Stimulated activated effector memory CD8-positive, alpha-beta T cell treated with anti-CD3 and anti-CD28 coated beads, Interleukin-12 subunit alpha, Interleukin-12 subunit beta, amount 100 ng/mL, for 72 hours (primary cell): Measurements from ENCODE around the gene ABHD10.

Experiments
- ATAC-seq: fragments of 150-1000 bp; cut with Tn5 transposase; 2 replicates; pipeline ENCODE4 v1.10.0; 2021
- DNase-seq, 2 donors: peaks; one replicate each; pipeline ENCODE4 v3.0.0; 2021 to 2022; ENCODE audit warnings: low spot score in 2 of 2
- H3K27ac Mint-ChIP-seq: one replicate; pipeline ENCODE4 v1.8.0; 2022; ENCODE audit warnings: mild to moderate bottlenecking, mixed read lengths
- H3K36me3 Mint-ChIP-seq: one replicate; pipeline ENCODE4 v1.8.0; 2022; ENCODE audit warnings: mild to moderate bottlenecking, mixed read lengths
- H3K4me1 Mint-ChIP-seq: one replicate; pipeline ENCODE4 v1.8.0; 2022; ENCODE audit warnings: mixed read lengths
- H3K4me3 Mint-ChIP-seq: one replicate; pipeline ENCODE4 v1.8.0; 2022; ENCODE audit warnings: mild to moderate bottlenecking, mixed read lengths
- H3K9me3 Mint-ChIP-seq: one replicate; pipeline ENCODE4 v1.8.0; 2022; ENCODE audit warnings: mixed read lengths

Gene ABHD10

GRCh38 chr3:111978583-111979433, at the start of gene ABHD10:
Gene ABHD10 (plus strand): TSS chr3:111979026. CDS start chr3:111979062, 36 bp downstream.
- Mint-ChIP-seq H3K4me1 (peaks cover 13% of the 10 kb centered on the region), H3K9me3 (no peaks in the 10 kb centered on the region), H3K4me3 (peak within 1 kb of the TSS; percentile 85), H3K27ac (peak within 1 kb of the TSS; percentile 94), H3K36me3 (peaks cover 57% of the 10 kb centered on the region)
- ATAC-seq, result peak; percentile 97
- peak; percentile 91 to 96 for DNase-seq

GRCh38 chr3:111929484-111929883, 49.3 kb upstream of the ABHD10 start:
- no peak overlapping the region for H3K27ac Mint-ChIP-seq

GRCh38 chr3:111932946-111933345, 45.9 kb upstream of the ABHD10 start:
- no peak overlapping the region for H3K27ac Mint-ChIP-seq
- DNase-seq, result no peak
- peaks cover 7% of the 10 kb centered on the region for H3K36me3 Mint-ChIP-seq
- no peaks in the 10 kb centered on the region for H3K9me3 Mint-ChIP-seq
- H3K4me3 Mint-ChIP-seq, result no peak overlapping the region
- H3K4me1 Mint-ChIP-seq, result no peaks in the 10 kb centered on the region
- no peak for ATAC-seq

More at GRCh38 chr3:111929484-111929883, 49.3 kb upstream of the ABHD10 start:
- Mint-ChIP-seq H3K36me3 (no peaks in the 10 kb centered on the region), H3K4me1 (no peaks in the 10 kb centered on the region), H3K9me3 (no peaks in the 10 kb centered on the region), H3K4me3 (no peak overlapping the region)
- DNase-seq, result no peak
- no peak for ATAC-seq

GRCh38 chr3:111936191-111936841, 42.5 kb upstream of the ABHD10 start:
- no peak overlapping the region for H3K27ac Mint-ChIP-seq
- no peak overlapping the region for H3K4me3 Mint-ChIP-seq
- ATAC-seq, result no peak
- no peaks in the 10 kb centered on the region for H3K4me1 Mint-ChIP-seq
- H3K36me3 Mint-ChIP-seq, result peaks cover 24% of the 10 kb centered on the region
- DNase-seq, result no peak
- H3K9me3 Mint-ChIP-seq, result no peaks in the 10 kb centered on the region

GRCh38 chr3:111936967-111937366, 41.9 kb upstream of the ABHD10 start:
- ATAC-seq, result no peak
- DNase-seq, result no peak
- no peaks in the 10 kb centered on the region for H3K9me3 Mint-ChIP-seq
- H3K4me1 Mint-ChIP-seq, result no peaks in the 10 kb centered on the region
- no peak overlapping the region for H3K27ac Mint-ChIP-seq
- no peak overlapping the region for H3K4me3 Mint-ChIP-seq
- peaks cover 28% of the 10 kb centered on the region for H3K36me3 Mint-ChIP-seq

GRCh38 chr3:111937871-111938270, 41.0 kb upstream of the ABHD10 start:
- Mint-ChIP-seq H3K9me3 (no peaks in the 10 kb centered on the region), H3K4me1 (no peaks in the 10 kb centered on the region), H3K27ac (no peak overlapping the region), H3K4me3 (no peak overlapping the region), H3K36me3 (peaks cover 28% of the 10 kb centered on the region)
- DNase-seq (no peak), ATAC-seq (no peak)

GRCh38 chr3:111939873-111940272, 39.0 kb upstream of the ABHD10 start:
- Mint-ChIP-seq H3K27ac (no peak overlapping the region), H3K36me3 (peaks cover 26% of the 10 kb centered on the region), H3K9me3 (no peaks in the 10 kb centered on the region), H3K4me1 (no peaks in the 10 kb centered on the region), H3K4me3 (no peak overlapping the region)
- no peak for ATAC-seq
- DNase-seq, result no peak

GRCh38 chr3:111943533-111943932, 35.3 kb upstream of the ABHD10 start:
- no peak overlapping the region for H3K27ac Mint-ChIP-seq
- no peaks in the 10 kb centered on the region for H3K9me3 Mint-ChIP-seq
- peaks cover 21% of the 10 kb centered on the region for H3K36me3 Mint-ChIP-seq
- no peaks in the 10 kb centered on the region for H3K4me1 Mint-ChIP-seq
- ATAC-seq (no peak), DNase-seq (no peak)
- no peak overlapping the region for H3K4me3 Mint-ChIP-seq

- Mint-ChIP-seq H3K9me3 (no peaks in the 10 kb centered on the region), H3K4me3 (no peak overlapping the region), H3K27ac (no peak overlapping the region), H3K36me3 (peaks cover 25% of the 10 kb centered on the region), H3K4me1 (no peaks in the 10 kb centered on the region)
- ATAC-seq (no peak), DNase-seq (no peak)
Observed at GRCh38 chr3:111944372-111944771, 34.5 kb upstream of the ABHD10 start.

GRCh38 chr3:111947231-111947630, 31.6 kb upstream of the ABHD10 start:
- H3K36me3 Mint-ChIP-seq, result peaks cover 7% of the 10 kb centered on the region
- no peaks in the 10 kb centered on the region for H3K4me1 Mint-ChIP-seq
- no peaks in the 10 kb centered on the region for H3K9me3 Mint-ChIP-seq
- ATAC-seq (no peak), DNase-seq (no peak)
- H3K27ac Mint-ChIP-seq, result no peak overlapping the region
- H3K4me3 Mint-ChIP-seq, result no peak overlapping the region

GRCh38 chr3:111948786-111949185, 30.0 kb upstream of the ABHD10 start:
- DNase-seq (no peak), ATAC-seq (no peak)
- H3K4me1 Mint-ChIP-seq, result no peaks in the 10 kb centered on the region
- no peak overlapping the region for H3K27ac Mint-ChIP-seq
- no peaks in the 10 kb centered on the region for H3K9me3 Mint-ChIP-seq
- no peak overlapping the region for H3K4me3 Mint-ChIP-seq
- peaks cover 9% of the 10 kb centered on the region for H3K36me3 Mint-ChIP-seq

- DNase-seq (no peak), ATAC-seq (no peak)
- H3K9me3 Mint-ChIP-seq, result no peaks in the 10 kb centered on the region
- H3K36me3 Mint-ChIP-seq, result peaks cover 9% of the 10 kb centered on the region
- no peak overlapping the region for H3K27ac Mint-ChIP-seq
- no peaks in the 10 kb centered on the region for H3K4me1 Mint-ChIP-seq
- no peak overlapping the region for H3K4me3 Mint-ChIP-seq
Observed at GRCh38 chr3:111949712-111950111, 29.1 kb upstream of the ABHD10 start.

- no peak overlapping the region for H3K4me3 Mint-ChIP-seq
- ATAC-seq, result no peak
Observed at GRCh38 chr3:111951032-111951431, 27.8 kb upstream of the ABHD10 start.

GRCh38 chr3:111952086-111952485, 26.7 kb upstream of the ABHD10 start:
- H3K9me3 Mint-ChIP-seq, result no peaks in the 10 kb centered on the region
- H3K4me1 Mint-ChIP-seq, result no peaks in the 10 kb centered on the region
- peaks cover 9% of the 10 kb centered on the region for H3K36me3 Mint-ChIP-seq
- H3K4me3 Mint-ChIP-seq, result no peak overlapping the region
- ATAC-seq (no peak), DNase-seq (no peak)
- no peak overlapping the region for H3K27ac Mint-ChIP-seq

More at GRCh38 chr3:111951032-111951431, 27.8 kb upstream of the ABHD10 start:
- Mint-ChIP-seq H3K9me3 (no peaks in the 10 kb centered on the region), H3K36me3 (peaks cover 9% of the 10 kb centered on the region), H3K4me1 (no peaks in the 10 kb centered on the region), H3K27ac (no peak overlapping the region)
- no peak for DNase-seq

- Mint-ChIP-seq H3K27ac (no peak overlapping the region), H3K9me3 (no peaks in the 10 kb centered on the region), H3K4me1 (no peaks in the 10 kb centered on the region), H3K4me3 (no peak overlapping the region), H3K36me3 (peaks cover 9% of the 10 kb centered on the region)
- DNase-seq (no peak), ATAC-seq (no peak)
Observed at GRCh38 chr3:111952866-111953450, 25.9 kb upstream of the ABHD10 start.
